Stomach (tissue), 4 donors: Measurements from ENCODE around the gene CTSH.

Source experiments
- EP300 ChIP-seq: sonication (generic); formaldehyde crosslinking; IDR thresholded peaks from one replicate; pipeline ENCODE4 v1.6.1; 2017; ENCODE audit warnings: antibody characterized with exemption
- POLR2A ChIP-seq, 4 donors: fragments of 450-650 bp; IDR thresholded peaks; one replicate each; pipeline ENCODE4 v1.6.1; 2016; ENCODE audit warnings: antibody characterized with exemption in 4 of 4, control low read depth in 2 of 4, mild to moderate bottlenecking in 1 of 4, moderate library complexity in 1 of 4
- TF ChIP-seq, protein P1 (sequence below), 7 experiments: fragments of 450-650 bp in 4 of 7; fragments of 200-600 bp in 3 of 7; sonication (generic) in 3 of 7; IDR thresholded peaks; one replicate each; pipeline ENCODE4 v1.5.1; 2016 to 2019; ENCODE audit warnings: antibody characterized with exemption in 7 of 7, control low read depth in 2 of 7, mild to moderate bottlenecking in 1 of 7

DNA sequence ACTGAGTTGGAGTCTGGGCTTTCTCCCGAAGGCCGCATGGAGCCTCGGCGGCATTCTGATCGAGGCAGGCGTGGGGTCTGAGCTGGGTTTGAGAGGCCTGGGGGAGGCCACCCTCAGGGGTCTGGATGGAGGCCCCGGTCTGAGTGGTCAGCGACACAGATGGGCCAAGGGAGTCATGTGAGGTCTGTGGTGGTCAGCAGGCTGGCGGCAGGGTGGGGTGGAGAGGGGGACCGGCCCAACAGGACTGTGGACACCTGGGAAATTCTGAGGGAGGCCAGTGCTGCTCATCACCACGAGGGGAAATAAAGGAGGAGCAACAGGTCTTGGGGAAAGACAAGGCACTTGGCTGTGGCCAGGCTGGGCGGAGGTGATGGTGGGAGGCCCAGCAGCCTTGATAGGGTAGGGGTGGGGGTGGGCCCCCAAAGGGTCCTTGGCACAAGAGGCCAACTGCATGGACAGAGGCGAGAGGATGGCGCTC, 16.2 kb downstream of the CTSH start:
- TF ChIP-seq POLR2A (IDR thresholded peaks at IDR 0.05) (no peak), EP300 (no peak)
- TF ChIP-seq, protein P1, sequence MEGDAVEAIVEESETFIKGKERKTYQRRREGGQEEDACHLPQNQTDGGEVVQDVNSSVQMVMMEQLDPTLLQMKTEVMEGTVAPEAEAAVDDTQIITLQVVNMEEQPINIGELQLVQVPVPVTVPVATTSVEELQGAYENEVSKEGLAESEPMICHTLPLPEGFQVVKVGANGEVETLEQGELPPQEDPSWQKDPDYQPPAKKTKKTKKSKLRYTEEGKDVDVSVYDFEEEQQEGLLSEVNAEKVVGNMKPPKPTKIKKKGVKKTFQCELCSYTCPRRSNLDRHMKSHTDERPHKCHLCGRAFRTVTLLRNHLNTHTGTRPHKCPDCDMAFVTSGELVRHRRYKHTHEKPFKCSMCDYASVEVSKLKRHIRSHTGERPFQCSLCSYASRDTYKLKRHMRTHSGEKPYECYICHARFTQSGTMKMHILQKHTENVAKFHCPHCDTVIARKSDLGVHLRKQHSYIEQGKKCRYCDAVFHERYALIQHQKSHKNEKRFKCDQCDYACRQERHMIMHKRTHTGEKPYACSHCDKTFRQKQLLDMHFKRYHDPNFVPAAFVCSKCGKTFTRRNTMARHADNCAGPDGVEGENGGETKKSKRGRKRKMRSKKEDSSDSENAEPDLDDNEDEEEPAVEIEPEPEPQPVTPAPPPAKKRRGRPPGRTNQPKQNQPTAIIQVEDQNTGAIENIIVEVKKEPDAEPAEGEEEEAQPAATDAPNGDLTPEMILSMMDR (IDR thresholded peaks at IDR 0.05): no peak
